Measurements from ENCODE around the gene ACE.

Gene ACE

DNA sequence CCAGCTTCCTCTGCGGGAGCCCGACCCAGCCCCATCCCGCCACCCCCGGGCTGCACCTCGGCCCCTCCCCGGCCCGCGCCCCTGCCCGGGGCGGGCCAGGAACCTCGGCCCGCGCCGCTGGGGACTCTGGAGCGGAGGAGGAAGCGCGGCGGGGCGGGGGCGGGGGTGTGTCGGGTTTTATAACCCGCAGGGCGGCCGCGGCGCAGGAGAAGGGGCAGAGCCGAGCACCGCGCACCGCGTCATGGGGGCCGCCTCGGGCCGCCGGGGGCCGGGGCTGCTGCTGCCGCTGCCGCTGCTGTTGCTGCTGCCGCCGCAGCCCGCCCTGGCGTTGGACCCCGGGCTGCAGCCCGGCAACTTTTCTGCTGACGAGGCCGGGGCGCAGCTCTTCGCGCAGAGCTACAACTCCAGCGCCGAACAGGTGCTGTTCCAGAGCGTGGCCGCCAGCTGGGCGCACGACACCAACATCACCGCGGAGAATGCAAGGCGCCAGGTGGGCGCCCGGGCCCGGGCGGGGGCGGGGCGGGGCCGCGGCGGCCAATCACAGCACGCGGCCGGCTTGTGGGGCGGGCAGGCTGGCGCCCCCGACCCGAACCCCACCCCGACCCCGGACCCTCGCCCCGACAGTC lies at the start of gene ACE:
ACE (plus strand) TSS at position 208 of the 626 bp plus-strand sequence; CDS start at position 242, 34 bp downstream.
- peak within 1 kb of the TSS; percentile 39 for H3K4me3 ChIP-seq (replicated peaks; ENCODE audit: low read depth, low read length)
- TF ChIP-seq, protein P1, sequence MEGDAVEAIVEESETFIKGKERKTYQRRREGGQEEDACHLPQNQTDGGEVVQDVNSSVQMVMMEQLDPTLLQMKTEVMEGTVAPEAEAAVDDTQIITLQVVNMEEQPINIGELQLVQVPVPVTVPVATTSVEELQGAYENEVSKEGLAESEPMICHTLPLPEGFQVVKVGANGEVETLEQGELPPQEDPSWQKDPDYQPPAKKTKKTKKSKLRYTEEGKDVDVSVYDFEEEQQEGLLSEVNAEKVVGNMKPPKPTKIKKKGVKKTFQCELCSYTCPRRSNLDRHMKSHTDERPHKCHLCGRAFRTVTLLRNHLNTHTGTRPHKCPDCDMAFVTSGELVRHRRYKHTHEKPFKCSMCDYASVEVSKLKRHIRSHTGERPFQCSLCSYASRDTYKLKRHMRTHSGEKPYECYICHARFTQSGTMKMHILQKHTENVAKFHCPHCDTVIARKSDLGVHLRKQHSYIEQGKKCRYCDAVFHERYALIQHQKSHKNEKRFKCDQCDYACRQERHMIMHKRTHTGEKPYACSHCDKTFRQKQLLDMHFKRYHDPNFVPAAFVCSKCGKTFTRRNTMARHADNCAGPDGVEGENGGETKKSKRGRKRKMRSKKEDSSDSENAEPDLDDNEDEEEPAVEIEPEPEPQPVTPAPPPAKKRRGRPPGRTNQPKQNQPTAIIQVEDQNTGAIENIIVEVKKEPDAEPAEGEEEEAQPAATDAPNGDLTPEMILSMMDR (IDR thresholded peaks at IDR 0.05; ENCODE audit: low read length, missing control alignments), result no peak
- no peak for DNase-seq (ENCODE audit: low read depth)

DNA sequence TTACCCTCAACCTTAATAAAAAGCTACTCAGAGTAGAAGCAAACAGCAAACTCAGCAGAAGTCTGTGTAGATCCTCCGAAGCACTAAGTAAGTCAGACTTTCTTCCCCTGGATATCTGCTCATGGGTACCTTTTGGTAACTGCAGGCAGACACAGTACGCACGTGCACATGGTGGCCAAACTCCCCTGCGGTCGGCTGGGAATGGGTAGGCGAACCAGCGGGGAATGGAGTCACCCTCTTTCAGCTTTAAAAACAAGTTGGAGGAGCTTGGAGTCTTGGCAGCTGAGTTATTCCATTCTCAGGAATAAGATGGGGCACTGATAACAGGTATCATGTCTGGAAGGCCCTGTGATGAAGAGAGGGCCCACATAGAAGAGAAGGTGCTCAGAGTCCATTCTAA lies 47.1 kb upstream of the ACE start:
- TF ChIP-seq, protein P1 (IDR thresholded peaks at IDR 0.05; ENCODE audit: low read length, missing control alignments), result no peak
- no peak overlapping the region for H3K4me3 ChIP-seq (replicated peaks; ENCODE audit: low read depth, low read length)
- no peak for DNase-seq (ENCODE audit: low read depth)

GRCh38 chr17:63430223-63430622 lies 46.6 kb upstream of the ACE start:
- no peak overlapping the region for H3K4me3 ChIP-seq (replicated peaks; ENCODE audit: low read depth, low read length)
- TF ChIP-seq, protein P1 (IDR thresholded peaks at IDR 0.05; ENCODE audit: low read length, missing control alignments), result no peak
- DNase-seq (ENCODE audit: low read depth), result no peak

- DNase-seq (ENCODE audit: low read depth), result no peak
- H3K4me3 ChIP-seq (replicated peaks; ENCODE audit: low read depth, low read length), result no peak overlapping the region
- TF ChIP-seq, protein P1 (IDR thresholded peaks at IDR 0.05; ENCODE audit: low read length, missing control alignments), result no peak
Observed at GRCh38 chr17:63431618-63431938, 45.3 kb upstream of the ACE start.

DNA sequence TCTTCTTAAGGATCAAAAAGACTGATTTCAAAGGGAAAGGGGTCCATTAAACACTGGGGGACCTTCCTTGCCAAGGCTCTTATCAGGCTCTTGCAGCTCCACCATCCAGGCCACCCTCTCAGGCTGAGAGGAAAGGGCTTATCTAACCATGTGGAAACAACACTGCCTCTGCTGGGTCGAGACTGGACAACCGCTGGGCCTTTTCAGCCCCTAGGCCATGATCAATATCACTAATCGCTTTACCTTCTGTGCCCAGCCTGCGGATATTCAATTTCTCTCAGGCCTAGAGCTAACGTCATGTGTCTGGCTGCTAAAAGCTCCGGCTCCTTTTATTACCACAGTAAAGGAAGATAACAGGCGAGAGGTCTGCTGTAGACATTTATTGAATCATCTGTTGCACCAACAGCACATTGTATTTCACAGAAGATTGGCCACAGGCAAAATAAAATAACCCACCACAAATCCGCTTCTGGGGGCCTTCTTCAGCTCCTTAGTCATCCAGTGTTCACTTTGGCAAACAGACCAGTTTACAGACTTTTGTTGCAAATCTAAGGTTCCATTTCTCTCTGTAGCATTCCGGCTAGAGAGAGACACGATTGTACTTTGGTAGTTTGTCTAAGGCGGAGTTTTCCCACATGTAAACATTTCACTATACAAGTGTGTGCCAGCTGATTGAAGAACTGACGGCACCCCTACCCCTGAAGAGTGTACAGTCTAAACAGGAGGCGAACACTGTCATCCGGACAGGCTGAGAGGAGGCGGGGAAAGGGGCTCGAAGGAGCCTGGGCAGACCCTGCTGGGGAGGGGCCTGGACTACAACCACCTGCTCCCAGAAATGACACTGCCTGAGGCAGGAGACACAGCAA lies 44.7 kb upstream of the ACE start:
- no peak overlapping the region for H3K4me3 ChIP-seq (replicated peaks; ENCODE audit: low read depth, low read length)
- TF ChIP-seq, protein P1 (IDR thresholded peaks at IDR 0.05; ENCODE audit: low read length, missing control alignments), result no peak
- DNase-seq (ENCODE audit: low read depth), result peak; percentile 67

DNA sequence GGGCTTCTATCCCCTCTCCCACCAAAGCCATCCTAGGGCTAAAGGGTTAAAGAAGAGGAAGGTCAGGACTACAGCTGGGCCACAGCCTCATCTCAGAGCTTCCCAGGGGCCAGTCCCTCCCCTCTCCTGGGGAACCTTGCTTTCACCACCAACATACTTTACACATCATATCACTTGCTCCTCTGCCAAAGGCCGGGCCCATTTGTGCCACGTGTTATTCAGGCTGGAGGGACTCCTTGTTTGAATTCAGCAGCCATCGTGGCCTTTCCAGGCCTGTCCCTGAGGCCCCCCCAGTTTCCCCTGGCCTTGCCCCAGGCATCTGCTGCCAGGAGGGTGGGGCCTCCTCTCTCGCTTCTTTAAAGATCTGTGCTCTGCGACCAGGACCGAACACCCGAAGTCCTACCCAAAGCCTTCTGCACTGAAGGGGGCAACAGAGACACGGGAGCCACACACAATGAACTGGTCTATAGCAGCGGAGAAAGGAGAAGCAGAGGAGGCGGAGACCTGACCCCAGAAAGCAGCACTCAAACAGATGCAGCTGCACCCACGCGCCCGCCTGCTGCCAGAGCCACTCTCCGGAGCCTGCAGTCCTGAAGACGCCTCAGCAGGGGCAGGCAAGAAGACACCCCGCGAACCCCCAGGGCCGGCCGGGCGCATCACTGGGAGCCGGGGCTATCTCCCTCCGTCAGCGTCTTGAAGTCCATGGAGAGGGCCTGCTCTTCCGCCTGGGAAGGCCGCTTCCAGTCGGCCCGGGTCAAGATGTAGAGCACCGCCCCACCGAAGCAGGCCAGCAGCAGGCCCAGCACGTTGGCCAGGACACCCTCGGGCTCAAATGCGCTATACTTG lies 42.9 kb upstream of the ACE start:
- peak; percentile 93 for DNase-seq (ENCODE audit: low read depth)
- TF ChIP-seq, protein P1 (IDR thresholded peaks at IDR 0.05; ENCODE audit: low read length, missing control alignments), result peak; percentile 29
- H3K4me3 ChIP-seq (replicated peaks; ENCODE audit: low read depth, low read length), result no peak overlapping the region

Data from fibroblast of pulmonary artery (primary cell).